IMR-90 (cell line): Measurements from ENCODE around the gene LDLRAD3.

Experiments
- BHLHE40 ChIP-seq: fragments of 150-350 bp; IDR thresholded peaks from 2 replicates; pipeline ENCODE4 v1.6.1; 2016; ENCODE audit warnings: mild to moderate bottlenecking, low read depth, low read length
- CEBPB ChIP-seq: IDR thresholded peaks from 2 replicates; pipeline ENCODE4 v1.6.1; 2012; ENCODE audit warnings: low read depth, low read length, improper control_type of control experiment
- CHD1 ChIP-seq: IDR thresholded peaks from 2 replicates; pipeline ENCODE4 v1.6.1; 2012; ENCODE audit warnings: low read depth, low read length, improper control_type of control experiment
- CTCF ChIP-seq: conservative IDR thresholded peaks from 2 replicates; pipeline ENCODE4 v1.5.1; 2012; ENCODE audit warnings: mild to moderate bottlenecking, low read depth, low read length, improper control_type of control experiment
- ELK1 ChIP-seq: fragments of 150-350 bp; IDR thresholded peaks from 2 replicates; pipeline ENCODE4 v1.6.1; 2016; ENCODE audit warnings: low read depth, mild to moderate bottlenecking, low read length, moderate library complexity, borderline replicate concordance
- FOS ChIP-seq: fragments of 150-350 bp; IDR thresholded peaks from 2 replicates; pipeline ENCODE4 v1.6.1; 2016; ENCODE audit warnings: low read depth, low read length
- MAFK ChIP-seq: IDR thresholded peaks from 2 replicates; pipeline ENCODE4 v1.6.1; 2012; ENCODE audit warnings: low read depth, low read length, improper control_type of control experiment
- MXI1 ChIP-seq: IDR thresholded peaks from 2 replicates; pipeline ENCODE4 v1.6.1; 2012; ENCODE audit warnings: low read depth, mild to moderate bottlenecking, low read length, moderate library complexity, borderline replicate concordance
- NFE2L2 ChIP-seq: fragments of 150-350 bp; IDR thresholded peaks from 2 replicates; pipeline ENCODE4 v1.6.1; 2016; ENCODE audit warnings: low read depth, mild to moderate bottlenecking, low read length
- POLR2A ChIP-seq: IDR thresholded peaks from 2 replicates; pipeline ENCODE4 v1.6.1; 2012; ENCODE audit warnings: mild to moderate bottlenecking, low read depth, low read length
- RAD21 ChIP-seq: IDR thresholded peaks from 2 replicates; pipeline ENCODE4 v1.6.1; 2012; ENCODE audit warnings: low read length, improper control_type of control experiment
- RFX5 ChIP-seq: IDR thresholded peaks from 2 replicates; pipeline ENCODE4 v1.8.0; 2012; ENCODE audit warnings: low read depth, mild to moderate bottlenecking, low read length, moderate library complexity
- SMC3 ChIP-seq: fragments of 150-350 bp; IDR thresholded peaks from 2 replicates; pipeline ENCODE4 v1.6.1; 2016; ENCODE audit warnings: low read depth, mild to moderate bottlenecking, antibody characterized with exemption, low read length, moderate library complexity
- USF2 ChIP-seq: fragments of 150-350 bp; IDR thresholded peaks from 2 replicates; pipeline ENCODE4 v1.6.1; 2017; ENCODE audit warnings: mild to moderate bottlenecking, antibody characterized with exemption, low read length, low read depth

GRCh38 chr11:35937111-35937510 lies 6.8 kb upstream of the LDLRAD3 start:
- TF ChIP-seq CTCF (no peak), POLR2A (no peak), RAD21 (no peak), RFX5 (no peak), CHD1 (no peak), ELK1 (no peak), SMC3 (no peak), USF2 (no peak), MXI1 (no peak), CEBPB (no peak), BHLHE40 (no peak), NFE2L2 (no peak), MAFK (no peak), FOS (no peak)
